GM10266 (cell line): ENCODE results near the gene TCN1.

Source experiments
- DNase-seq: peaks from one replicate; pipeline ENCODE4 v3.0.0; 2012; ENCODE audit errors: extremely low spot score
- CTCF ChIP-seq: IDR thresholded peaks from 2 replicates; pipeline ENCODE4 v1.5.1; 2012; ENCODE audit warnings: mild to moderate bottlenecking, low read depth; ENCODE audit not compliant: control insufficient read depth, insufficient read depth; ENCODE audit errors: missing control alignments

TCN1 gene

DNA sequence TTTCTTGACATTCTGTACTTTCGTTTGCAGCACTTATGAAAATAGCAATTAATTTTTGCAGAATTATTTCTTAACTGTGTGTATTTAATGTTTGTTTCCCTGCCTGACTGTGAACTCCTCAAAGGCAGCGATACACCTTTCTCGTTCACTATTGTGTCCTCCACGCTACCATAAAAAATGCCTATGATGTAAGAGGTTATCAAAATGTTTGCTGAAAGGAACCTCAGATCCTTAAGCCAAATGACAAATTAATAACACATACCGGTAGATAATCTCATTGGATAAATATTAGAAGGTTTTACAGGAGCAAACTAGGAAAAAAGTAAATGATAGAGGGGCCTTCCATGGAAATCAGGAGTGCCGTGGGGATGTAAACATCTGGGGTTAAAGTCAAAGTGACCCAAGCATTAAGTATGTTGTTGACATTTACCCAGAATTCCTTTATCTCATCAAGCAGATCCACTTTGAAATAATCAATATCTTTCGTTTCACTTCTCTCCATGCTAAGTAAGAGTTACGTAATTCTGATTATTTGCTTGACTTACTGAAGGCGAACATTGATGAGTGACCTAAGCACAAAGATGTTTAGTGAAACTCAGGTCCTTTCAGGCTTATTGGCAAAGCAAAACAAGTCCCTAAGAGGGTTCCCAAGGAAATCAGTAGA is 9.7 kb upstream of the TCN1 start:
- no peak for DNase-seq
- TF ChIP-seq CTCF: no peak

DNA sequence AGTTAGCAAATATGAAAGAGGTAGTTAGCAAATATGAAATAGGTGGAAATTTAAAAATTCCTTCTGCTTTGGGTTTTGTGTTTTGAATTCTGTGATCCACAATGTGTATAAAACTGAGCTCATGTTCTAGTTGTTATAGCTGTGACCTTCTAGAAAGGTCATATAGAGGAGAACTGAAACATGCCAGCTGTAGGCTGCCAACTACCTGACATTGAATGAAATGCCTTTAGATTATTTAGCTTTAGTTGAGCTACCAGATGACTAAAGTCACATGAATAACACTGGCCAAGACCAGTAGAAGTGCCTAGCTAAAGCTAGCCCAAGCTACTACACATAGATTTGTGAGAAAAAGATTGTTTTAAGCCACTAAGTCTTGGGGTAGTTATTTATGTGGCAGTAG is 5.8 kb upstream of the TCN1 start:
- DNase-seq: no peak
- no peak for TF ChIP-seq CTCF

DNA sequence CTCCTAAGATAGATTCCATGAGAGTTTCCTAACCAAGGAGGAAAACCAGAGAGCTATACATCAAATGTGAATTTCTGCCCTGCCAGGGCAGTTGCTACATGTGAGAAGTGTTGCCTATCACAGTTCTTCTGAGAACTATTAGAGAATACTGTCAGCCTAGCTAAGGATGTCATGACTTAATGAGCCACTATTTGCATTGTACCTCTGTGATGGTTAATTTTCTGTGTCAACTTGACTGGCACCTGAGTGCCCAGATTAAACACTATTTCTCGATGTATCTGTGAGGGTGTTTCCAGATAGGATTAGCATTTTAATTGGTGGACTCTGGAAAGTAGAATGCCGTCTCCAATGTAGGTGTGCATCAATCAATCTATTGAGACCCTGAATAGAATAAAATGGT is 1.7 kb upstream of the TCN1 start:
- no peak for TF ChIP-seq CTCF

DNA sequence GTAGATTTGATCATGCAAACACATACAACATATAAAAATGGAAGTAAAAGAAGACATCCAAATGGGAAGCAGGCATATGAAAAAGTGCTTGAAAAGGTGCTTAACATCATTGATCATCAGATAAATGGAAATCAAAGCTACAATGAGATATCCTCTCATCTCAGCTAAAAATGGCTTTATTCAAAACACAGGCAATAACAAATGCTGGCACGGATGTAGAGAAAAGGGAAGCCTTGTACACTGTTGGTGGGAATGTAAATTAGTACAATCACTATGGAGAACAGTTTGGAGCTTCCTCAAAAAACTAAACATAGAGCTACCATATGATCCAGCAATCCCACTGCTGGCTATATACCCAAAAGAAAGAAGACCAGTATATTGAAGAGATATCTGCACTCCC is 549 bp upstream of the TCN1 start:
- no peak for TF ChIP-seq CTCF
- no peak for DNase-seq

More for the DNA sequence above, 1.7 kb upstream of the TCN1 start:
- no peak for DNase-seq

GRCh38 chr11:59865031-59865430 is 1.3 kb downstream of the TCN1 start:
- no peak for DNase-seq
- TF ChIP-seq CTCF: no peak

- no peak for TF ChIP-seq CTCF
- DNase-seq: no peak
These were observed 4.0 kb downstream of the TCN1 start for GRCh38 chr11:59862252-59862651.

DNA sequence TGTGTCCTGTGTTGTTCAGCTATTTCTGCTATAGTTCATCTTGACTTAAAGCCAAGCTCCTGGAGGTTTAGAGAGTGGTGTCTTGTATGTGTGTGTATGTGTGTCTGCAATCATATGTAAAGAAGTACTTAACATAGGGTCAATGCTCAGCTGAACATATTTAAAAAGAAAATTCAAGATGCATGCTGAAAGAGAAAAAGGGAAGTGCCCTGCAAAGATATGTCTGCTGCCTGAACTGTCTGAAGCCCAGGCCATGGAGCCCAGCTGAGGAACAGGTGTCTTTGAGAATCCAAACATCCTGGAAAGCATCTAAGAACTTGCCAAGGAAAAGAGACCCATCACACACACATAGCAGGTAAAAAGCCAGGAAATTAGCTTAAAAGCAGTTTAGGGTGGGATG is 6.6 kb downstream of the TCN1 start:
- no peak for DNase-seq
- no peak for TF ChIP-seq CTCF
